Measurements from ENCODE around the gene RASA3.

DNA sequence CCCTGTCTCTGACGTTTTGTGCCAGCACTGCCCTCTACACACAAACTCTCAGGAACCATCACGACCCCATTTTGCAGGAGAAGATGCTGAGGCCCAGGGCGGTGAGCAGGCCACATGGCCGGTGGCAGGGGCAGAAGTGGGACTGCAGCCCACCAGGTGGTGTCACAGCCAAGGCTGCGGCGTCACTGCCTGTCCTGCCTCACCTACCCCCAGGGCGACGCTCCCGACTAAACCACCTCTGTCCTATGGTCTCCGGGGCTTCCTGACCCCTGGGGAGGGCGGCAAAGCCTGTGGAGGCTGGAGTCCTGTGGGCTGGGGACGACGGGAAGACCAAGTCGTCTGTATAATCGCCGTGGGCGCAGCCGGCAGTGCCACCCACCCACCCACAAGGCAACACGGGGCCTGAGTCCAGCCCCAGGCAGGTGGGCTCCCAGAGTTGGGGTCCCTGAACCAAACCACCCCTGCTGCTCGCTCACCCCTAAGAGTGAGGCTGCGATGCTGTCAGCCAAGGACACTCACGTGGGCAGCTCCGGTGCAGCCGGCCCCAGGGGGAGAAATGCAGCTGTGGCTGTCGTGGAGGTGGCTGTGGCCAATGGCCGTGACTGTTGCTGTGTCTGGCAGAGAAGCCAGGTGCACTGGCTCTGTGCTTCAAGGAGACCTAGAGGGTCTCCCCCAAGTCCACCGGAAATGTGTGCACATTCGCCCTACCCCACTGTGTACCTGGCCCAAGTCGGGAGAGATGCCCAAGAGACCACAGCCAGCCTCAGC is 29.7 kb downstream of the RASA3 start:
- TF ChIP-seq CTCF (IDR thresholded peaks at IDR 0.05; ENCODE audit: insufficient read depth, low read length): no peak
- no peak for TF ChIP-seq REST (IDR thresholded peaks at IDR 0.05; ENCODE audit: insufficient replicate concordance, low read depth)
- no peak for TF ChIP-seq POLR2AphosphoS5 (IDR thresholded peaks at IDR 0.05; ENCODE audit: low read depth)
